B cell (primary cell): ENCODE results near the gene WRNIP1. TPM values are rescaled to one million over a fixed set of nuclear protein-coding genes. Genes with fewer than 3 reads are reported as not detected.

Experiments
- ATAC-seq: fragments of 200-7000 bp; cut with Tn5 transposase; one replicate; pipeline ENCODE4 v1.10.0; 2021; ENCODE audit warnings: low read depth, mild to moderate bottlenecking, moderate number of reproducible peaks, moderate library complexity
- CTCF ChIA-PET: fragments of 350-600 bp; sonication (Branson Sonifier 250); formaldehyde crosslinking; loops from one replicate; lab custom pipeline; 2021; ENCODE audit warnings: antibody characterized with exemption, inconsistent platforms; lab: Charles Lee
- POLR2A ChIA-PET: fragments of 350-600 bp; sonication (Branson Sonifier 250); formaldehyde crosslinking; loops from one replicate; lab custom pipeline; 2021; ENCODE audit warnings: antibody characterized with exemption; lab: Charles Lee
- DNase-seq: peaks from one replicate; pipeline ENCODE4 v3.0.0; 2013
- H2AFZ ChIP-seq: 2 replicates; pipeline ENCODE4 v1.6.1; 2012; ENCODE audit warnings: mild to moderate bottlenecking, low read depth, low read length; ENCODE audit not compliant: insufficient read depth, poor library complexity, severe bottlenecking
- H3K27ac ChIP-seq, 2 donors: 1 replicate in 1 of 2; 2 replicates in 1 of 2; pipeline ENCODE4 v1.5.1; 2012 to 2013; ENCODE audit warnings: low read length in 2 of 2, mild to moderate bottlenecking in 2 of 2, moderate library complexity in 1 of 2
- H3K27me3 ChIP-seq, 4 experiments: fragments of 200-600 bp in 1 of 4; sonication (generic) in 1 of 4; replicated peaks in 1 of 4; 1 replicate in 2 of 4; 2 replicates in 2 of 4; pipeline versions ENCODE4 v1.6.1 to v1.7.0; 2013 to 2016; ENCODE audit warnings: low read length in 3 of 4, mild to moderate bottlenecking in 2 of 4, mixed read lengths in 1 of 4, moderate library complexity in 1 of 4; ENCODE audit not compliant: insufficient read depth in 4 of 4, control insufficient read depth in 3 of 4; ENCODE audit errors: control extremely low read depth in 1 of 4
- H3K36me3 ChIP-seq, 2 experiments: replicated peaks in 1 of 2; 1 replicate in 1 of 2; 2 replicates in 1 of 2; pipeline versions ENCODE4 v1.6.1 to v1.7.1; 2013; ENCODE audit warnings: low read length in 1 of 2; ENCODE audit not compliant: insufficient read depth in 2 of 2, control insufficient read depth in 1 of 2; ENCODE audit errors: control extremely low read depth in 1 of 2, extremely low read depth in 1 of 2
- H3K4me1 ChIP-seq, 2 donors: fragments of 200-600 bp in 1 of 2; sonication (generic) in 1 of 2; 1 replicate in 1 of 2; 2 replicates in 1 of 2; pipeline versions ENCODE4 v1.5.1 to v1.6.1; 2013 to 2017; ENCODE audit warnings: low read length in 2 of 2; ENCODE audit not compliant: control insufficient read depth in 2 of 2, insufficient read depth in 2 of 2
- H3K4me2 ChIP-seq: replicated peaks from 2 replicates; pipeline ENCODE3; 2012; ENCODE audit warnings: mild to moderate bottlenecking, low read depth, low read length; ENCODE audit not compliant: poor library complexity, severe bottlenecking
- H3K4me3 ChIP-seq, 5 experiments: fragments of 200-600 bp in 1 of 5; sonication (generic) in 1 of 5; 1 replicate in 3 of 5; 2 replicates in 2 of 5; pipeline versions ENCODE4 v1.5.1 to v1.7.0; 2011 to 2016; ENCODE audit warnings: low read length in 4 of 5, mild to moderate bottlenecking in 4 of 5, low read depth in 2 of 5, control low read depth in 1 of 5, moderate library complexity in 1 of 5; ENCODE audit not compliant: insufficient read depth in 1 of 5; ENCODE audit errors: control extremely low read depth in 1 of 5, extremely low read depth in 1 of 5
- H3K79me2 ChIP-seq: fragments of 200-600 bp; sonication (generic); one replicate; pipeline ENCODE4 v1.6.0; 2016; ENCODE audit warnings: low read length; ENCODE audit not compliant: control insufficient read depth, insufficient read depth
- H3K9ac ChIP-seq: fragments of 200-600 bp; sonication (generic); 2 replicates; pipeline ENCODE4 v1.6.1; 2017; ENCODE audit warnings: mild to moderate bottlenecking, low read length, moderate library complexity
- H3K9me3 ChIP-seq, 3 donors: one replicate each; pipeline versions ENCODE4 v1.6.1 to v1.7.1; 2013; ENCODE audit warnings: low read length in 2 of 3; ENCODE audit not compliant: control insufficient read depth in 2 of 3, insufficient read depth in 1 of 3; ENCODE audit errors: control extremely low read depth in 1 of 3
- H4K20me1 ChIP-seq: 2 replicates; pipeline ENCODE4 v1.6.0; 2012; ENCODE audit warnings: mild to moderate bottlenecking, low read length; ENCODE audit not compliant: insufficient read depth, control insufficient read depth, poor library complexity, severe bottlenecking
- H3K27ac Mint-ChIP-seq: one replicate; pipeline ENCODE4 v1.8.0; 2021; ENCODE audit warnings: mixed read lengths
- H3K27me3 Mint-ChIP-seq: one replicate; pipeline ENCODE4 v1.8.0; 2021; ENCODE audit warnings: mixed read lengths
- H3K4me1 Mint-ChIP-seq: one replicate; pipeline ENCODE4 v1.8.0; 2021; ENCODE audit warnings: mixed read lengths
- H3K4me3 Mint-ChIP-seq: one replicate; pipeline ENCODE4 v1.8.0; 2021; ENCODE audit warnings: mixed read lengths
- H3K9me3 Mint-ChIP-seq: one replicate; pipeline ENCODE4 v1.8.0; 2022; ENCODE audit warnings: mixed read lengths; ENCODE audit not compliant: insufficient read depth
- CTCF ChIP-seq: fragments of 200-600 bp; IDR thresholded peaks from one replicate; pipeline ENCODE4 v1.8.0; 2022; ENCODE audit warnings: antibody characterized with exemption, mild to moderate bottlenecking
- EZH2 ChIP-seq: IDR thresholded peaks from 2 replicates; pipeline ENCODE4 v1.6.1; 2012; ENCODE audit warnings: borderline replicate concordance, low read depth, mild to moderate bottlenecking, moderate library complexity, low read length; ENCODE audit not compliant: insufficient read depth, poor library complexity, severe bottlenecking
- WGBS: methylation state at CpG from one replicate; pipeline ENCODE4 v1.1.5; 2013; ENCODE audit warnings: missing lambda C conversion rate; ENCODE audit not compliant: insufficient coverage; 5-methylcytosine and 5-hydroxymethylcytosine counted together
- intact Hi-C: fragments of 100-400 bp; cut with micrococcal nuclease; formaldehyde crosslinking; loops from one replicate; pipeline ENCODE4 v1.10.0; 2022
- polyA plus RNA-seq: library from polyadenylated mRNA; depleted of rRNA; stranded (reverse); fragments of >200 nt; gene quantifications from 2 replicates; pipeline ENCODE4 v1.2.3, GENCODE V29; 2012
- total RNA-seq, 2 donors: library from RNA; stranded (reverse); fragments of 120-200 nt in 1 of 2; gene quantifications; 1 replicate in 1 of 2; 2 replicates in 1 of 2; pipeline versions ENCODE4 v1.2.3 to v1.2.4, GENCODE V29; 2013 to 2022

The WRNIP1 gene
- total and polyA plus RNA-seq, 2 donors (not counting 1 experiment from before 2014, with no cell fraction given) = 32.6 to 35.2 TPM

- Histone ChIP-seq H3K9me3 (peaks cover 0 to 3% (median 0%) of the 10 kb centered on the region in 3 donors), H3K9ac (no peak overlapping the region), H3K36me3 (no peaks in the 10 kb centered on the region), H4K20me1 (no peaks in the 10 kb centered on the region), H3K27me3 (peaks cover 0 to 15% (median 6%) of the 10 kb centered on the region in 4 experiments), H3K79me2 (no peaks in the 10 kb centered on the region), H3K4me1 (no peaks in the 10 kb centered on the region), H3K4me3 (no peak overlapping the region), H3K4me2 (no peak overlapping the region), H2AFZ (no peak overlapping the region), H3K27ac (no peak overlapping the region)
- CTCF ChIA-PET = interaction anchor here (0.7 to 1.4 kb wide), 3 partner anchors 13 to 1160 kb away, joined by 3 read pairs; no protein-coding TSS in a partner anchor
- Mint-ChIP-seq H3K27ac (no peak overlapping the region), H3K4me1 (peaks cover 5% of the 10 kb centered on the region), H3K4me3 (no peak overlapping the region), H3K27me3 (peaks cover 18% of the 10 kb centered on the region), H3K9me3 (peaks cover 2% of the 10 kb centered on the region)
- ATAC-seq (no peak), DNase-seq (no peak)
- intact Hi-C loops = no loop called here
- TF ChIP-seq EZH2 (no peak), CTCF (no peak)
- WGBS = no CpG with 5 or more reads among the region's 2 CpGs
- POLR2A ChIA-PET = no interaction called here
Measured at GRCh38 chr6:2756241-2756640, 9.0 kb upstream of the WRNIP1 start.

- ChIA-PET POLR2A (no interaction called here), CTCF (interaction anchor here (0.7 to 1.4 kb wide), 5 partner anchors 8 to 1160 kb away, joined by 3 to 4 read pairs (median 3); no protein-coding TSS in a partner anchor)
- TF ChIP-seq CTCF = no peak
- TF ChIP-seq EZH2 = no peak
- H3K27me3 ChIP-seq = peaks cover 0 to 12% (median 5%) of the 10 kb centered on the region in 4 experiments
- peaks cover 2% of the 10 kb centered on the region for H3K9me3 Mint-ChIP-seq
- DNase-seq (no peak), ATAC-seq (no peak)
- H3K4me3 Mint-ChIP-seq = no peak overlapping the region
- peaks cover 0 to 3% (median 0%) of the 10 kb centered on the region in 3 donors for H3K9me3 ChIP-seq
- intact Hi-C loops = no loop called here
- H3K27me3 Mint-ChIP-seq = peaks cover 18% of the 10 kb centered on the region
- no peak overlapping the region for H3K4me2 ChIP-seq
- H2AFZ ChIP-seq = no peak overlapping the region
- H3K79me2 ChIP-seq = no peaks in the 10 kb centered on the region
- H3K4me1 Mint-ChIP-seq = peaks cover 5% of the 10 kb centered on the region
- no peak overlapping the region for H3K9ac ChIP-seq
- no peaks in the 10 kb centered on the region for H4K20me1 ChIP-seq
- H3K36me3 ChIP-seq = no peaks in the 10 kb centered on the region
- H3K27ac Mint-ChIP-seq = no peak overlapping the region
- no peak overlapping the region for H3K27ac ChIP-seq
- no peaks in the 10 kb centered on the region for H3K4me1 ChIP-seq
- 78% methylated on average over 1 of the region's 3 CpGs for WGBS
- H3K4me3 ChIP-seq = no peak overlapping the region
Measured at GRCh38 chr6:2756687-2757224, 8.4 kb upstream of the WRNIP1 start.
